ENCODE measurements around the gene NCAPH2. TPM values are rescaled to one million over a fixed set of nuclear protein-coding genes. Genes with fewer than 3 reads are reported as not detected.

NCAPH2 gene
- total RNA-seq, 2 donors from 2014 or later, result 121 to 130 TPM

GRCh38 chr22:50520826-50521453, 12.9 kb downstream of the NCAPH2 start:
- ATAC-seq, result no peak
- H3K36me3 Mint-ChIP-seq, result peaks cover 7 to 19% of the 10 kb centered on the region in 2 donors
- no peaks in the 10 kb centered on the region for H3K9me3 Mint-ChIP-seq
- no peak for DNase-seq (ENCODE audit: low spot score in 2 of 2)
- H3K27ac Mint-ChIP-seq, result no peak overlapping the region

DNA sequence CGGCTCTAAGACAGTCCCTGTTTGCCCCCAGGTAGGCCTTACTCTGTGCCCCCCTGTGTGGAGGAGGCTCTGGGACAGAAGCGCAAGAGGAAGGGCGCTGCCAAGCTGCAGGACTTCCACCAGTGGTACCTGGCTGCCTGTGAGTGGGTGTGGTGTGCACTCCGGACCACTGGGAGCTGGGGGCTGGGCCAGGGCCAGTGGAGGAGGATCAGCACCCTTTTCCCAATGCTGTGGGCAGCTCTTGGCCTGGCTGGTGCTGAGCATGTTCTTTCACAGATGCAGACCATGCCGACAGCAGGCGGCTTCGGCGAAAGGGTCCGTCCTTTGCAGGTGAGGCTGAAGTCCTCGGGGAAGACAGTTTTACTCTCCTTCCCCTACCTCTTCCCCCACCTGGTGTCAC, 13.7 kb downstream of the NCAPH2 start:
- ATAC-seq, result no peak
- H3K9me3 Mint-ChIP-seq, result no peaks in the 10 kb centered on the region
- no peak overlapping the region for H3K27ac Mint-ChIP-seq
- H3K36me3 Mint-ChIP-seq, result peaks cover 7 to 16% of the 10 kb centered on the region in 2 donors
- DNase-seq (ENCODE audit: low spot score in 2 of 2), result no peak

DNA sequence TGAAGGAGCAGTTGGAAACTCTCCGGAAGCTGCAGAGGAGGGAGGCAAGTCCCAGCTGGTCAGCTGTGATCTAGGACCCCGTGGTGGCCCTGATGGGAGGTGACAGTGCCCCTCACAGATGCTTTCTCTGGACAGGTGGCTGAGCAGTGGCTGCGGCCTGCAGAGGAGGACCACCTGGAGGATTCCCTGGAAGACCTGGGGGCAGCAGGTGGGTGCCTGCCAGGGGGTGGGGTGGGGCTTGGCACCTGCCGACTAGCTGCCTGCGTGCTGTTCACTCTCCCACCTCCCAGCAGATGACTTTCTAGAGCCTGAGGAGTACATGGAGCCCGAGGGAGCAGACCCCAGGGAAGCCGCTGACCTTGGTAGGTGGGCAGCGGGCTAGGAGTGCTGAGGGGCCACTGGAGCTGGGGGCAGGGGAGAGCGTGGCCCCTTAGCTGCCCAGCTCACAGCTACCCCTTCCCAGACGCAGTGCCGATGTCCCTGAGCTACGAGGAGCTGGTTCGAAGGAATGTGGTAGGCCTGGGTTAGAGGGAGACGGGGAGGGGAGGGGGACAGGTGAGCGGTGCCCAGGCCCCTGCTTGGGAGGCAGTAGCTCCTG, 14.3 kb downstream of the NCAPH2 start:
- no peak overlapping the region for H3K27ac Mint-ChIP-seq

GRCh38 chr22:50522806-50523438, 14.9 kb downstream of the NCAPH2 start:
- DNase-seq (ENCODE audit: low spot score in 2 of 2), result no peak
- H3K36me3 Mint-ChIP-seq, result peaks cover 7 to 29% of the 10 kb centered on the region in 2 donors
- ATAC-seq, result no peak
- H3K27ac Mint-ChIP-seq, result peak overlapping the region; percentile 82 to 92
- no peaks in the 10 kb centered on the region for H3K9me3 Mint-ChIP-seq

More for the DNA sequence above, 14.3 kb downstream of the NCAPH2 start:
- DNase-seq (ENCODE audit: low spot score in 2 of 2) (no peak), ATAC-seq (no peak)
- Mint-ChIP-seq H3K36me3 (peaks cover 7 to 22% of the 10 kb centered on the region in 2 donors), H3K9me3 (no peaks in the 10 kb centered on the region)

GRCh38 chr22:50523458-50523805, 15.4 kb downstream of the NCAPH2 start:
- H3K36me3 Mint-ChIP-seq, result peaks cover 7 to 34% of the 10 kb centered on the region in 2 donors
- H3K27ac Mint-ChIP-seq, result peak overlapping the region; percentile 82 to 92
- ATAC-seq (no peak), DNase-seq (ENCODE audit: low spot score in 2 of 2) (no peak)
- no peaks in the 10 kb centered on the region for H3K9me3 Mint-ChIP-seq

DNA sequence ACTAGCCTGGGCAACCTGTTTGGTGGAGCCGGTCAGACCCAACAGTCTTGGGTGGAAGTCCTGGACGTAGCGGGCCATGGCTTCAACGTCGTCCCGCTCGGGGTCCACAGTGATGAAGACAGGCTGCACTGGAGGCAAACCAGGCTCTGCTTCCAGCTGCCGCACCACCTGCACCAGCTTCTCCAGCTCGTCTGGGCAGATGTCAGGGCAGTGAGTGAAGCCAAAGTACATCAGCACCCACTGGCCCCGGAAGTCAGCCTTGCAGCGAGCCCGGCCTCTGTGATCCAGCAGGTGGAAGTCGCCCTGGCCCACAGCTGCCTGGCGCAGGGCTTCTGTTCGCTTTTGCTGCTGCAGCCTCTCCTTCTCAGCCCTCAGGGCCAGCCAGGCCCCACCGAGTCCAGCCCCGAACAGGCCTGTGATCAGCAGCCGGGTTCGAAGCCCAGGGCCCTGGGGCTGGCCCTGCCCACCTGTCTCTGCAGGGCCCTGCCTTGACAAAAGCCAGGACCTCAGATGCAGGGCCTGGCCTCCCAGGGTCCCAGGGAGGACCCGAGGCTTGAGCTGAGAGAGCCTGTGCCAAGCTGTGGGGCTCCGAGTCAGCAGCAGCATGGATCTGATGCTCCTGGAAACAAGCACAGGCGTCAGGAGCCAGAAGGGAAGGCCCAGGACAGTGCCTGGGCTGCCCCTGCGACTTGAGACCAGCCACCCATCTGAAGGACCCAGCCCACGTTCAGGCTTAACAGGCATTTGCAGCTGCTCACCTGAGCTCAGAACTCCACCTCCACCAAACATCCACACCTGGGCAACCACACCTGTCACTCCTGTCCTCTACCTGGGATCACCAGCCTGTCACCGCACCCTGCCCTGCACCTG, 16.0 kb downstream of the NCAPH2 start:
- peak overlapping the region; percentile 92 to 99 for H3K27ac Mint-ChIP-seq
- ATAC-seq (no peak), DNase-seq (ENCODE audit: low spot score in 2 of 2) (no peak)
- H3K9me3 Mint-ChIP-seq, result no peaks in the 10 kb centered on the region
- peaks cover 7 to 38% of the 10 kb centered on the region in 2 donors for H3K36me3 Mint-ChIP-seq

- H3K36me3 Mint-ChIP-seq, result peaks cover 7 to 34% of the 10 kb centered on the region in 2 donors
- no peaks in the 10 kb centered on the region for H3K9me3 Mint-ChIP-seq
- no peak for DNase-seq (ENCODE audit: low spot score in 2 of 2)
- no peak for ATAC-seq
- peak overlapping the region; percentile 92 to 99 for H3K27ac Mint-ChIP-seq
Measured at GRCh38 chr22:50524676-50525103, 16.7 kb downstream of the NCAPH2 start.

DNA sequence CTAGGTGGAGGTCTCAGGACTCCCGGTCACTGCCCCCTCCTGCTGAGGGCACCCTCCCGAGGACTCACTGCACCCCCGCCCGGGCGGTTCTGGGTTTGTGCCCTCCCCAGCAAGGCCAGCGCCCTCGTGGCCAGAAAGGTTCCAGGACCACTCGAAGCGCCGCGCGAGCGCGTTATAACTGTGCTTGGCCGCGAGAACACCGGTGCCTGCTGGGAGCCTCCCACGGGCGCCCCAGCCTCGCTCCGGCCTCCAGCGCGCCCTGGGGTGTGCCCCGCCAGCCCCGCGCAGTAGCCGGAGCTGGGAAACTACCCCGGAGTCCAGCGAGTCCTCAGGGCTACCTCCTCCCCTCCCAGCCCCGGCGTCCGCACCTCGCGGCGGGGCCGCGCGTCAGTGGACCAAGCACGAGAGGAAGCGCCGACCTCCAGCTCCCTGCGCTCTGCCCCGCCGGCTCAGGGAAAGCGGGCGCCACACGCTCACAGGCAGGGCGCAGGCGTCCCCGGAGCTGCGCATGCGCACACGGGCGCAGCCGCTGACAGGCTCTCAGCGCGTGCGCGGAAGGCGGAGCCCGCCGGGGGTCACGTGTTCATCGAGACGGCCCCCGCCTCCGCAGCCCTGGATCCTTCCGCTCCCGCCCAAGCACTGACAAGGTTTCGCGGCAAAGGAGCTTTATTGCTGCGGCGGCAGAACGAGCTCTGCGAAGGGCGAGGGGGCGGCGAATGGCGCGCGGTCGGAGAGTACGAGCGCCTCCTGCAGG, 17.3 kb downstream of the NCAPH2 start, which contains the start of gene SCO2:
SCO2 (minus strand) TSS at position 495 of the 754 bp plus-strand sequence. CDS start 1,187 bp downstream, outside the sequence.
- peak within 1 kb of the TSS; percentile 92 to 99 for H3K27ac Mint-ChIP-seq
- H3K9me3 Mint-ChIP-seq, result no peaks in the 10 kb centered on the region
- ATAC-seq (peak; percentile 61 to 62), DNase-seq (ENCODE audit: low spot score in 2 of 2) (peak; percentile 98 to 99)
- H3K36me3 Mint-ChIP-seq, result peaks cover 7 to 31% of the 10 kb centered on the region in 2 donors

DNA sequence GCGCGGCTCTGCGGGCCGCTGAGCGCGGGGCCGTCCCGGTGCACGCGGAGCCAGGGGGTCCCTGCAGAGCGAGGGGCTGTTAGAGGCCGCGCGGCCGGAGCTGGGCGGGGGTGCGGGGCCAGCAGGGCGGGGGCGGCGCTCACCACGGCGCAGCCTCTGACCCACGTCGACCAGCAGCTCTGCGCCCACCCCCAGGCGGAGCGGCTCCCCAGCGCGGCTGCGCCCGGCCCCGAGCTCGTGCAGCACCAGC, 17.8 kb downstream of the NCAPH2 start:
- Mint-ChIP-seq H3K27ac (peak overlapping the region; percentile 86 to 92), H3K9me3 (no peaks in the 10 kb centered on the region), H3K36me3 (peaks cover 7 to 31% of the 10 kb centered on the region in 2 donors)
- DNase-seq (ENCODE audit: low spot score in 2 of 2), result no peak
- no peak for ATAC-seq

DNA sequence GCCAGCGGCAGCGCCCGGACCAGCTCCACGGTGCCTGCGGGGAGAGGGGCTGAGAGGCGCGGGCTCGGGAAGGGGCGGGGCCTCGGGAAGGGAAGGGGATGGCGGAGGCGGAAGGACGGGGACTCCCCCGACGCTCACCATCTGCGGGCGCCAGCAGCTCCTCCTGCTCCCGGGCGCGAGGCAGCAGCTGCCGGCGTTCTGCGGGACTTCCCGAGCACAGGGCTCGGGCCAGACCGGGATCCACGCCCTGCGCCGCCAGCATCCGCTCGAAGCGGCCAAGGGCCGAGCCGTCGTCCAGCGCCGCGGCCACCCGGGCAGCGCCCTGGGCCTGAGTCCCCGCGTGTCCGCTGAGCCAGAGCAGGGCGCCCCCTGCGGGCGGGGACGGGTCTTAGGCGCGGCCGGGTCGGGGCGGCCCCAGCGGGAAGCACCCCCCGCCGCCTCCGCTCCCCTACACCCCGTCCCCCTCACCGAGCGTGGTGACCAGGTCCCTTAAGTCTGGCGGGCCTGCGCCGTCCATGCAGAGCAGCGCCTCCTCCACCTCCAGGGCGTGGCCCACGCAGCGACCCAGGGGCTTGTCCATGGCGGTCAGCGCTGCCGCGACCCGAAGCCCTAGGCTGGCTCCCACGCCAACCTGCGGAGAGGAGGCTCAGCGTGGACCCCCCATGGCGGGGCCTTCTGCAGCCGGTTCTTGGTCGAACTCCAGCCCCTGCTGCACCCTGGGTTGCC, 18.2 kb downstream of the NCAPH2 start:
- Mint-ChIP-seq H3K36me3 (peaks cover 11 to 31% of the 10 kb centered on the region in 2 donors), H3K27ac (peak overlapping the region in 1 of 2 donors; percentile 78), H3K9me3 (no peaks in the 10 kb centered on the region)
- ATAC-seq (peak; percentile 54 to 65), DNase-seq (ENCODE audit: low spot score in 2 of 2) (peak; percentile 87 to 92)

DNA sequence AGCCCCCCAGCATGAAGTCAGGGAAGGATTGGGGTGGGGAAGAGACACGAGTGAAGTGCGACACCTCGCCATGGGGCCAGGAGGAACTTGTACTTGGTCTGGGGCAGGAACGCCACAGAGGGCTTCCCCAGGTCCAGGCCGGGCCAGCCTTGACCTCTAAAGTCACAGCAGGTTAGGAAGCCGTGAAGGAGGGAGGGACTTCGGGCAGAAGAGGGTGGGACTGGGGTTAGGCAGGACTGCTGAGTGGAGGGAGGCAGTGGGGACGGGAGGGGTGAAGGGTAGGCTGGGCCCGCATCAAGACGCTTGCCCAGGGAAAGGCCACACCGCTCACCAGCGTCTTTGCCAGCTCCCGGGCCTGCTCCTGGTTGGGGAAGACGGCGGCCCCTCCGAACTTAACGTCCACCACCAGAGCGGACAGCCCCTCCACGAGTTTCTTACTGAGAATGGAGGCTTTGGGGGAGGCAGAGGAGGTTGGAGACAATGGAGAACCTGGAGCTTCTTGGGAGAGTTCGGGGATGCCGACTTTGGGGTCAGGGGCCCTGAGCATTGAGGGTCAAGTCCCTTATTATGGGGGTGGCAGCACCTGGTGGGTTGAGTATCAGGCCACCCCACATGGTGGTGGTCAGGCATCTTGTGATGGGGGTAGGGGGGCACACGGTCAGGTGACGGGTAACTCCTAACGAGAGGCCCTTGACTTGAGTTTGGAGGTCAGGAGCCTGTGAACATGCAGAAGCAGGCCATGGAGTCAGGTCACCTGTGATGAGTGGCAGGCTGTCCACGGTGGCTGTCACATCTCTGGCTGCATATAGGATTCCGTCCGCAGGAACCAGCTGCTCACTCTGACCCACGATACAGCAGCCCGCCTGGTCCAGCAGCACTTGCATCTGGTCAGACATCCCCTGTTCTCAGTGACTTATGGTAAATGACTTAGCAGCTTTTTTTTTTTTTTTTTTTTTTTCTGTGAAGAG, 19.1 kb downstream of the NCAPH2 start:
- peak; percentile 4 to 16 for ATAC-seq
- peak in 1 of 2 donors; percentile 59 for DNase-seq (ENCODE audit: low spot score in 2 of 2)
- Mint-ChIP-seq H3K27ac (peak overlapping the region; percentile 78 to 87), H3K9me3 (no peaks in the 10 kb centered on the region), H3K36me3 (peaks cover 12 to 31% of the 10 kb centered on the region in 2 donors)

DNA sequence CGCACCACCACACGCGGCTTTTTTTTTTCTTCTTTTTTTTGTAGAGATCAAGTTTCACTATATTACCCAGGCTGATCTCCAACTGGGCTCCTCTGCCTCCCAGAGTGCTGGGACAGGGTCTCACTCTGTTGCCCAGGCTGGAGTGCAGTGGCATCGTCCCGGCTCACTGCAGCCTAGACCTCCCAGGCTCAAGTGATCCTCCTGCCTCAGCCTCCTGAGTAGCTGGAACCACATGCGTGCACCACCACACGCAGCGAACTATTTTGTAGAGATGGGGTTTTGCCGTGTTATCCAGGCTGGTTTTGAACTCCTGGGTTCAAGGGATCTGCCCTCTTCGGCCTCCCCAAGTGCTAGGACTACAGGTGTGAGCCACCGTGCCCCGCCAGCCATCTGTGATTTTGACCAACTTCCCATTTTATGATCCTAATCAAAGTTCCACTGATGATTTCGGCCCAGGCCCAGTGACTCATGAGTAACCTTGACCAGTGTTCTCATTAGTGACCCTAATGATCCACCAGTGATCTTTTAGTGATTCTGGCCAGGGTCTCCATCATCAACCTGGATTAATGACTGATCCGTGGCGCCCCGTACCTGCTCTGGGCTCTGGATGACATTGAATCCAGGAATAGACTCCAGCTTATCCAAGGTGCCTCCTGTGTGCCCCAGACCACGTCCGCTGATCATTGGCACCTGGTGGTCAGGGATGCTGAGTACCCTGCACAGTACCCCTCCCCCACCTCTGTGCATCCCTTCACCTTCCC, 20.1 kb downstream of the NCAPH2 start:
- Mint-ChIP-seq H3K27ac (peak overlapping the region; percentile 78 to 81), H3K36me3 (peaks cover 12 to 38% of the 10 kb centered on the region in 2 donors), H3K9me3 (no peaks in the 10 kb centered on the region)
- ATAC-seq (no peak), DNase-seq (ENCODE audit: low spot score in 2 of 2) (no peak)

- H3K27ac Mint-ChIP-seq, result peak overlapping the region; percentile 57 to 72
- H3K36me3 Mint-ChIP-seq, result peaks cover 15 to 42% of the 10 kb centered on the region in 2 donors
- ATAC-seq, result no peak
Measured at GRCh38 chr22:50528682-50529415, 20.8 kb downstream of the NCAPH2 start.

More at GRCh38 chr22:50528682-50529415, 20.8 kb downstream of the NCAPH2 start:
- DNase-seq (ENCODE audit: low spot score in 2 of 2), result no peak
- no peaks in the 10 kb centered on the region for H3K9me3 Mint-ChIP-seq

Measured in activated naive CD4-positive, alpha-beta T cell treated with anti-CD3 and anti-CD28 coated beads, Interleukin-2, amount 50 U/mL, for 72 hours (primary cell).